ENCODE measurements around the gene NAB1. TPM values are rescaled to one million over a fixed set of nuclear protein-coding genes. Genes with fewer than 3 reads are reported as not detected.

Gene NAB1
- total RNA-seq, 1 experiment from 2014 or later = 32.6 TPM

DNA sequence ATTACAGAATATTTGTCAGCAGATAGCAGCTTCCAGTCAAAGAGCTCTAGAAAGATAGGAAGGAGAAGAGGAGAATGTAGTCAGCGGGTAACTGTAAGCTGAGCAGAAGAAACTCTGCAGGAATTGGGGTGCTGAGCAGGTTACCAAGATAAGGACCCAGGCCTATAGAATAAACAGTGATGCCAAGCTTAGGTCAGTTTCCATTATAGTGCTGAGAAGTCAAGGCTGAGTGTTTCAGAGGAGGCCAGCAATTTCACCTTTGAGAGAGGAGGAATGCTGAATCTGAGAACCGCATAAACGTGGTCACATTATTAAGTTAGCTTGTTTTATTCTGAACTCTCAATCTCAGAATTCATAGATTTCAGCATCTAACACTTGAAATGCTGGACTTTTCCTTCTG, 13.9 kb downstream of the NAB1 start:
- ChIA-PET POLR2A (ENCODE audit: low non-redundant PET) (no interaction called here), CTCF (no interaction called here)
- H3K36me3 ChIP-seq (ENCODE audit: insufficient read depth, low read length, poor library complexity, severe bottlenecking) = peaks cover 16% of the 10 kb centered on the region
- H3K27ac ChIP-seq (ENCODE audit: low read depth, low read length, poor library complexity, severe bottlenecking) = no peak overlapping the region
- TF ChIP-seq CTCF (conservative IDR thresholded peaks at IDR 0.05; ENCODE audit: low read depth, low read length) (no peak), EZH2 (IDR thresholded peaks at IDR 0.05; ENCODE audit: borderline replicate concordance, low read depth, low read length, poor library complexity, severe bottlenecking) (no peak)
- peaks cover 7% of the 10 kb centered on the region for H3K9me3 ChIP-seq (ENCODE audit: low read depth, low read length, poor library complexity, severe bottlenecking)
- no peak for DNase-seq (ENCODE audit: low spot score)
- no peaks in the 10 kb centered on the region for H3K27me3 ChIP-seq (replicated peaks; ENCODE audit: insufficient read depth, low read depth, low read length, poor library complexity)
- no peak overlapping the region for H3K4me3 ChIP-seq (ENCODE audit: low read depth, low read length, poor library complexity, severe bottlenecking)
- H3K4me1 ChIP-seq (ENCODE audit: insufficient read depth, low read length, poor library complexity, severe bottlenecking) = no peaks in the 10 kb centered on the region
- intact Hi-C loops (cut with micrococcal nuclease; ENCODE audit: unreplicated experiment) = no loop called here
- BruUV-seq (replicated peaks) = no TSS peak

DNA sequence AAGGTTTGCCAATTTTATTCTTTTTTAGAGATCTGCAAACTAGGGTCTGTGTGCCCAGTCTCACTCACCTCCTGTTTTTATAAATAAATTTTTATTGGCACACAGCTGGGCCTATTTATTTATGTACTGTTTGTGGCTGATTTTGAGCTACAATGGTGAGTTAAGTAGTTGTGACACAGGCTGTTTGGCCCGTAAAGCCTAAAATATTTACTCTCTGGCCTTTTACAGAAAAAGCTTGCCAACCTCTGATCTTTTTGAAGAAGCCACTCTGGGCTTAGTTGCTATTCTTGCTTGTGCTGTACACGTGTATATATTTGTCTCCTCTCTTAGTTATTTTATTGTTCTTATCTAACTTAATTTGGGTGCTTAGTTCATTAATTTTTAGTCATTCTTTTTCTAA, 14.5 kb downstream of the NAB1 start:
- intact Hi-C loops (cut with micrococcal nuclease; ENCODE audit: unreplicated experiment) = no loop called here
- ChIA-PET POLR2A (ENCODE audit: low non-redundant PET) (no interaction called here), CTCF (no interaction called here)
- TF ChIP-seq CTCF (conservative IDR thresholded peaks at IDR 0.05; ENCODE audit: low read depth, low read length) (no peak), EZH2 (IDR thresholded peaks at IDR 0.05; ENCODE audit: borderline replicate concordance, low read depth, low read length, poor library complexity, severe bottlenecking) (no peak)
- Histone ChIP-seq H3K36me3 (ENCODE audit: insufficient read depth, low read length, poor library complexity, severe bottlenecking) (peaks cover 16% of the 10 kb centered on the region), H3K27ac (ENCODE audit: low read depth, low read length, poor library complexity, severe bottlenecking) (no peak overlapping the region), H3K9me3 (ENCODE audit: low read depth, low read length, poor library complexity, severe bottlenecking) (peaks cover 7% of the 10 kb centered on the region), H3K4me3 (ENCODE audit: low read depth, low read length, poor library complexity, severe bottlenecking) (no peak overlapping the region), H3K27me3 (replicated peaks; ENCODE audit: insufficient read depth, low read depth, low read length, poor library complexity) (no peaks in the 10 kb centered on the region), H3K4me1 (ENCODE audit: insufficient read depth, low read length, poor library complexity, severe bottlenecking) (no peaks in the 10 kb centered on the region)
- no peak for DNase-seq (ENCODE audit: low spot score)
- BruUV-seq (replicated peaks) = no TSS peak

GRCh38 chr2:190663839-190664238, 15.0 kb downstream of the NAB1 start:
- Histone ChIP-seq H3K9me3 (ENCODE audit: low read depth, low read length, poor library complexity, severe bottlenecking) (peaks cover 7% of the 10 kb centered on the region), H3K27me3 (replicated peaks; ENCODE audit: insufficient read depth, low read depth, low read length, poor library complexity) (no peaks in the 10 kb centered on the region), H3K36me3 (ENCODE audit: insufficient read depth, low read length, poor library complexity, severe bottlenecking) (peaks cover 16% of the 10 kb centered on the region), H3K4me3 (ENCODE audit: low read depth, low read length, poor library complexity, severe bottlenecking) (no peak overlapping the region), H3K27ac (ENCODE audit: low read depth, low read length, poor library complexity, severe bottlenecking) (no peak overlapping the region), H3K4me1 (ENCODE audit: insufficient read depth, low read length, poor library complexity, severe bottlenecking) (no peaks in the 10 kb centered on the region)
- DNase-seq (ENCODE audit: low spot score) = no peak
- ChIA-PET CTCF (no interaction called here), POLR2A (ENCODE audit: low non-redundant PET) (no interaction called here)
- intact Hi-C loops (cut with micrococcal nuclease; ENCODE audit: unreplicated experiment) = no loop called here
- BruUV-seq (replicated peaks) = no TSS peak
- no peak for TF ChIP-seq EZH2 (IDR thresholded peaks at IDR 0.05; ENCODE audit: borderline replicate concordance, low read depth, low read length, poor library complexity, severe bottlenecking)

DNA sequence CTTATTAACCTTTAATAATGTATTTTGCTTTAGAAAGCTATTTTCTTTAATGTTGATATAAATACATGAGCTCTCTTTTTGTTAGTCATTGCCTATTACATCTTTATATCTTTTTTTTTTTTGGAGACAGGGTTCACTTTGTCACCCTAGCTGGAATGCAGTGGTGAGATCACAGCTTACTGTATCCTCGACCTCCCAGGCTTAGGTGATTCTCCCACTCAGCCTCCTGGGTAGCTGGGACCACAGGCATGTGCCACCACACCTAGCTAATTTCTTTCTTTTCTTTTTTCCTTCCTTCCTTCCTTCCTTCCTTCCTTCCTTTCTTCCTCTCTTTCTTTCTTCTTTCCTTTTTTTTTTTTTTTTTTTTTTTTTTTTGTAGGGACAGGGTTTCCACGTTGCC, 15.4 kb downstream of the NAB1 start:
- intact Hi-C loops (cut with micrococcal nuclease; ENCODE audit: unreplicated experiment) = no loop called here
- ChIA-PET POLR2A (ENCODE audit: low non-redundant PET) (interaction anchor here (0.7 kb wide), 1 partner anchor 48 kb away, joined by 5 read pairs; no protein-coding TSS in a partner anchor), CTCF (no interaction called here)
- TF ChIP-seq CTCF (conservative IDR thresholded peaks at IDR 0.05; ENCODE audit: low read depth, low read length) = no peak
- TF ChIP-seq EZH2 (IDR thresholded peaks at IDR 0.05; ENCODE audit: borderline replicate concordance, low read depth, low read length, poor library complexity, severe bottlenecking) = no peak
- Histone ChIP-seq H3K36me3 (ENCODE audit: insufficient read depth, low read length, poor library complexity, severe bottlenecking) (peaks cover 16% of the 10 kb centered on the region), H3K9me3 (ENCODE audit: low read depth, low read length, poor library complexity, severe bottlenecking) (peaks cover 7% of the 10 kb centered on the region), H3K27me3 (replicated peaks; ENCODE audit: insufficient read depth, low read depth, low read length, poor library complexity) (no peaks in the 10 kb centered on the region), H3K4me3 (ENCODE audit: low read depth, low read length, poor library complexity, severe bottlenecking) (no peak overlapping the region), H3K4me1 (ENCODE audit: insufficient read depth, low read length, poor library complexity, severe bottlenecking) (no peaks in the 10 kb centered on the region), H3K27ac (ENCODE audit: low read depth, low read length, poor library complexity, severe bottlenecking) (no peak overlapping the region)
- BruUV-seq (replicated peaks) = no TSS peak
- DNase-seq (ENCODE audit: low spot score) = no peak
